GM19455 (cell line): ENCODE measurements around the gene HOXD10.

Source experiments
- ATAC-seq: cut with Tn5 transposase; IDR thresholded peaks from one replicate; pipeline ENCODE4 v1.9.1; 2021; ENCODE audit not compliant: unreplicated experiment

The HOXD10 gene

DNA sequence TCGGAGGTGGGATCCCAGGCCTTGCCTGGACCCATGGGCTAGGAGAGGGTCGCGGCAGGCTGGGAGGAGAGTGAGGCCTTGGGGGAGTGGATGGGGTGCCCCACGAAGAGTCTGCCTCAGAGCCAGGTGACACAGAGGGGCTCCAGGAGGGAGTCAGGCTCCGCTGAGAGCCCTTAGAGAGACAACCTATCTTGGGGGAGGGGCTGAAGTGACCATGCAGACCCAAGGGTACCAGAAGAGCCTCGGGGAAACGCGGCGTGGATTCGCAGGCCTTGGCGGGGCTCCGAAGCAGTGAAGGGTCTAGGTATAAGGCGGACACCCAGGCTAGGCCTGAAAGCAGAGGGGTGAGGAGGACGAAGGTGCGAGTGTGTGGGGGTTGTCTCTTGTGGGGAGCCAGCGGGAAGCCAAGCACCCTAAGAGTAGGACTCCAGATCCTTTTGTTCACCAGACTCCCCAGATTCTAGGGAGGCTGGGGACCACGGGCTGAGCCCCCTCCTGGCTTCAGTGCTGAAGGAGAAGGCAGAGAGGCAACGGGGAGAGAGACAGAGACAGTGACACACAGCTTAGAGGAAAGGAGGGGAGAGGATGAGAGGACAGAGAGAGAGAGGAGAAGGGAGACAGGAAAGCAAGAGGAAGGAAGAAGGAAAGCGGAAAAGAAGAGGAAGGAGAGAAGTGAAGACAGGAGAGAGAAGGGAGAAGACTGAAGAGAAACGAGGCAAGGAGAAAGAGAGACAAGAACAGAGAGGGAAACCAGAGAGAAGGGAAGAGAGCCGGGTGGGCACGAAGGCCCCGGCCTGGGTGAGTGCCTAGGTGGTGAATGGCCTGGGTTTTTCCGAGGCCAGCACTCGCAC is 10.6 kb upstream of the HOXD10 start:
- no peak for ATAC-seq

DNA sequence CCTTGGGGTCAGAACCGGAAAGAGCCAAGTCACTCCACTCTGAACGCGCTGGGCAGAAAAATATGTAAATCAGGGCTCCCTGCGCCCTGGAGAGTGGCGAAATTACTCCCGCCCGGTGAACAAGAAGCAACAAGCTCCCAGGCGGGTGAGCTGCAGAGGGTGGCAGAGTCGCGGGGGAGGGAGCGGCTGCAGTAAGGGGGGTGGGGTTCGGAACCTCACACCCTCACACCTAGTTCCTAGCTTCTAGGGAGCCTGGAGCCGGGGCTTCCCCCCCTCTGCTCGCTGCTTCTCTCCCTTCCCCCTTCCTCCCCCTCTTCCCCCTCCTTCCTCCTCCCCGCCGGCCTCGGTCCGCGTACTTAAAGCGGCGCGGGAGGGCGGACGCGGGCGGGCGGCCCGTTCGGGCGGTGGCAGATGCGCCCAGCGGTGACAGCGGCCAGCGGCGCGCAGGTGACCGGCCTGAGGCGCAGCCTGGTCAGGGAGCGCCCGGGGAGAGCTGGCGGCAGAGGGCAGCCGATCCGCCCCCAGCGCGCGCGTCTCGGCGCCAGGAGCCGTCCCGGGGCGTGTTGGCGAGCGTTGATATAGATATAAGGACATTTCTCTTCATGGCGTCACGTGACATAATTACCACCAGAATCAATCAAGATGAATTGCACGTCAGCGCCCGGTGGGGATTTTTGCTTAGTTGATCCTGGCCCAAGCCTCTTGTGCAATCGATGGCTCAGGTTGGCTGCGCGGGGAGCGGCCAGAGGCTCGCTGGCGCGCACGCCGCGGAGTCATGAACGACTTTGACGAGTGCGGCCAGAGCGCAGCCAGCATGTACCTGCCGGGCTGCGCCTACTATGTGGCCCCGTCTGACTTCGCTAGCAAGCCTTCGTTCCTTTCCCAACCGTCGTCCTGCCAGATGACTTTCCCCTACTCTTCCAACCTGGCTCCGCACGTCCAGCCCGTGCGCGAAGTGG is 9.7 kb upstream of the HOXD10 start, which contains the start of gene HOXD11:
Gene HOXD11 (plus strand): TSS at position 700 of the 959 bp plus-strand sequence. CDS start 76 bp downstream, at position 776.
- no peak for ATAC-seq

DNA sequence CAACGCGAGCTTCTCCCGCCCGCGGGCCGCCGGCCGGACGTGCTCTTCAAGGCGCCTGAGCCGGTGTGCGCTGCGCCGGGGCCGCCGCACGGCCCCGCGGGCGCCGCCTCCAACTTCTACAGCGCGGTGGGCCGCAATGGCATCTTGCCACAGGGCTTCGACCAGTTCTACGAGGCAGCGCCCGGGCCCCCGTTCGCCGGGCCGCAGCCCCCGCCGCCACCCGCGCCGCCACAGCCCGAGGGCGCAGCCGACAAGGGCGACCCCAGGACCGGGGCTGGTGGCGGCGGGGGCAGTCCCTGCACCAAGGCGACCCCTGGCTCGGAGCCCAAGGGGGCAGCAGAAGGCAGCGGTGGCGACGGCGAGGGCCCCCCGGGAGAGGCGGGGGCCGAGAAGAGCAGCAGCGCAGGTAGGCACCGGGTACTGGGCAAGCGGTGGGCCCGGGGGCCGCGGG is 8.8 kb upstream of the HOXD10 start:
- ATAC-seq: no peak

DNA sequence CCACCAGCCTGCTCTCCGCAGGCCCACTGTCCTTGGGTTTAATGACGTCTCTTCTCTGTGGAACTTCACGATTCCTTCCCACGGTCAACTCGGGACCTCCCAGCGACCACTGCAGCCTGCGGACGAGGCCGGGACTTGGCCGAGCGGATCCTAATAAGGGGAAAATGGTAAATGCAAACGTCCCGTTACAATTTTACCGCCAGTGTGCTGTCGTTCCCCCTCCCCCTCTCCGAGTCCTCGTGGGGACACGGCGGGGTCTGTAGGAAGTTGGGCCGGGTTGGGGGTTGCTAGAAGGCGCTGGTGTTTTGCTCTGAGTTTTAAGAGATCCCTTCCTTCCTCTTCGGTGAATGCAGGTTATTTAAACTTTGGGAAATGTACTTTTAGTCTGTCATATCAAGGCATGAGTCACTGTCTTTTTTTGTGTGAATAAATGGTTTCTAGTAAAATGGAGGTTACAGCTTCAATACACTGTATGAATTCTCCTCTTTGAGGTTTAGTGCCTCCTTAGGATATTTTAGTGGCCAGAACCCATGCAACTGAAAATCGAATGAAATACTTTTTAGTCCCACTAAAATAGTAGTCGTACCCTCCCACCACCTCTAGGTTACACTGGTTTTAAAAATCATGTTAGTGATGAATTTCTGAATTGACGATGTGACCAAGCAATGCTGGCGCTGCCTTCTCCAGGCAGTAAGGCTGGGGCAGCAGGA is 7.2 kb upstream of the HOXD10 start:
- ATAC-seq: no peak

DNA sequence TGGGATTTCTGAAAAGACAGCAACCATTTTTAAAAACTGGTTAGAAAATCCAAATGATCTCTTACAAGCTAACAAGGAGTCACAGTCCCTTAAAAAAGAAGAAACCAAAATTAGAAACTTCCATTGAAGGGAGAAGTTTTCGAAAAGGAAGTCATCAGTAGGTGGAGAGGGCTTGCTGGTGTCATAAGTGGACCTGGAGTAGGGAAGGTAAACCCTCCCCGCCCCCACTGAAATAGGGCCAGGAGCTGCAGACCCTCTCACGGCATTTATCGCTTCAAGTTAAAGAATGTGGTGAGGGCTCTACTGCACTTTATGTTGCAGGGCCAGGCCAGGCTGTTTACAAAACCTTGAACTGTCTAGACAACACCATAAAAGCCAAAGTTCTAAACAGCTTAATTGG is 6.6 kb upstream of the HOXD10 start:
- no peak for ATAC-seq

DNA sequence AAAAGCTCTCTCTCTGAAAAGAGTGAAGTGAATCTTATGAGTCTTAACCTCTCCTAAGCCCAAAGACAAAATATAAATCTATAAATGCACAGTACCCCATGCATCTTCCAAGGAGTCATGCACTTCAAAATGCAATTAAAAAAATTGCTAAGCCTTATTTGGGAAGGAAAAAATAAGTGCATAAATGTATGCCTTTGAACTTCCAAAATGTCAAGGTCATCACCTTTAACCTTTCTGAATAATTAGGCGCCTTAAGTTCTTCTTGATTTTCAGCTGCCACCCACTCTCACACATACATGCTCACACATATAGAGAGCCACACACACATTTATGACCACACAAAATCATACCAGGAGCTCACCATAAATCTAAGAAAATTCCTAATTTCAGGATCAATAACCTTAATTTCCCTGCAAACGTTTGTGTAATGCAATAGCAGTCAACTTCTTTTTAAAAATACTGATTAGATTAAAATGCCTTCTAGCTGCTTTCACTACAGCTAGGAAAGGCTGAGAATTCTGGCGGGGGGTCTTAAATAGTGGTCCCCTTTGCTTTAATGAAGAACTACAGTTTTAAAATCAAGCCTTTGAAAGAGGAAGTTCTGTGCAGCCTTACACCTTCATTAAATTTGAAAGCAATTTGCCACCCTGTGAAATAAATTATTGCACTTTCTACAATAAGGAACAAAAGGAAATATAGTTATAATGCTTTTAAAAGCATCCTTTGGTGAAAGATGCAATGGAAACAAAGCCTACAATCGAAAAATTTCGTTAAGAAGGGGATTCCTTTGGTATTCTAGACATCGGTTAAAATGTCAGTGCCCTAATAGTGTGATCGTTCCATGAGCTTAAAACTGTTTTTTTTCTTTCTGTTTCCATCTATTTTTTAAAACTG is 5.9 kb upstream of the HOXD10 start:
- ATAC-seq: no peak

DNA sequence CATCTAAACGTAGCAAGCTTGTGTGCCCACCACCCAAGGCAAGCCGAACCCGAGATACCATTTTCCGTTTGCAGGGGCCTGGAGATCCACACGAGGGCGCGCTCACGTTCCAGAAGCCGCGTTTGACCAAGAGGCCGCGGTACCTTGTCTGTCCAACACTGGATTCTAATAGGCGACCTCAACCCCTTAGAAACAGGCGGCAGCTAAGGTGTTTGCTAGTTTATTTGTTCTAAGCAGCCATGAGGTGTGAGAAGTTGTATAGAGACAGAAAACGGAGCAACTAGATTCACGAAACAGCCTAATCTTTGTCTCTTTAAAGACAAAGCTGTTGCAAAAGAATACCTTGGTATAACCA is 5.3 kb upstream of the HOXD10 start:
- ATAC-seq: no peak

DNA sequence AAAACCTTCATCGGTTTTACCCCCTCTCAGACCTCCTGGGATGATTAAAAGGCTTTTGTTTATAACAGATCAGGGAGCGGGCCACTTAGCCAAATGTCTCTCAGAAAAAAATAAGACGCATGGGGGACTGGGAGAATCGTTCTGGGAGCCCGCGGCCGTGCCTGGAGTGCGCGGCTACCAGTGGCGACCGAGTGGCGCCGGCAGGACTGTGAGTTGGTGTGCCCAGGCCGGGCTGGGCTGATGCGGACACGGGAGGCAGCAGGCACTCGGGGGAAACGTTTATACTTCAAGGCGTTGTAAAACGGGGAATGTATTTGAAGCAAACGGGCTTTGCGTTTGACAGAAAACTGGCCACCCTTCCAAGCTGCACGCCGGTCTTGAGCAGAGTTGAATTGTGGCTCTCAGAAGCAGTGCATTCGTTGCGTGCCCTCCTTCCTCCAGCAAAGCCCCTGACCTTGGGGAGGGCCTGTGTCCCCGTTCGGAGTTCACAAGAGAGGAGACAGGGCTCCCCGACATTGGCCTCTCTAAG is 4.7 kb upstream of the HOXD10 start:
- ATAC-seq: no peak

DNA sequence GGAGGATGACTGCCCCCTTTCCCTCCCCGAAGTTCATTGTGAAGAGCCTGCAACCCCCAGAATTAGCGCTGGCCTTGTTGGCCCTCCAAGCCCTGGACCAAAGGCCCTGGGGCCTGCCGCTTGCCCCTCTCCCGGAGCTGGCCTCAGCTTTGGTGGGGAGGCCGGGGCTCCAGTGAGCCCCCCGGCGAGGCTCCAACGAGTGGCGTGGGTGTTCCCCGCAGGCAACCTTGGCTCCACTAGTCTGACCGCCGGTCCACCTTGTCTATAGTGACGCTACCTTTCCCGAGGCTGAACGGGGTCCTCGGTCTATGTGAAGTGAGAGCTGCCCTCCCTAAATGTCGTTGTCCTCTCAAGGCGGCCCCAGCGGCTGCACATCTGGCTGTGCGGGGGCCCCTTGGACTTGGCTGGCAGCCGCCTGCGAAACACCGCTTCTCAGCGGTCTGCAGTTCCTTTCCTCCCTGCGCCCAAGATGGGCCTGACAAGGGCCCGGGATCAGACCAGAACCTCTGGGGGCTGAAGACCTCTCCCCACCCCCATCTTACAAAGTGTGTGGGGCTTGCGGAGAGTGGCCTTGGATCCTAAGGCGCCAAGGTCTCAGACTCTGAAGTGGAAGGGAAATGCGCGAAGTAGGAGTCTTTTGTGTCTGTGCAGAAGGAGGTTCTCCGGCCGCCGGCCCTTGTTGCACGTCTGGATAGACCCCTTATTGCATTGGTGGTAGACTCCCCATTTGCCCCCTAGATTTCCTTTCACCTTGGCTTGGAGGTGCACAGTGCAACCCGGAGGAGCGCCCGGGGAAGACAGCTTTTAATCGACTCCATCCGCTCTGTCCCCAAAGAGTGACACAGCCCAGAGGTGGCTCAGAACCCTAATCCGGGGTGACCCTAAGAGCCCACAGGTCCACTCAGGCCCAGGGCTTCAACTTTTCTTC is 3.9 kb upstream of the HOXD10 start:
- ATAC-seq: no peak

DNA sequence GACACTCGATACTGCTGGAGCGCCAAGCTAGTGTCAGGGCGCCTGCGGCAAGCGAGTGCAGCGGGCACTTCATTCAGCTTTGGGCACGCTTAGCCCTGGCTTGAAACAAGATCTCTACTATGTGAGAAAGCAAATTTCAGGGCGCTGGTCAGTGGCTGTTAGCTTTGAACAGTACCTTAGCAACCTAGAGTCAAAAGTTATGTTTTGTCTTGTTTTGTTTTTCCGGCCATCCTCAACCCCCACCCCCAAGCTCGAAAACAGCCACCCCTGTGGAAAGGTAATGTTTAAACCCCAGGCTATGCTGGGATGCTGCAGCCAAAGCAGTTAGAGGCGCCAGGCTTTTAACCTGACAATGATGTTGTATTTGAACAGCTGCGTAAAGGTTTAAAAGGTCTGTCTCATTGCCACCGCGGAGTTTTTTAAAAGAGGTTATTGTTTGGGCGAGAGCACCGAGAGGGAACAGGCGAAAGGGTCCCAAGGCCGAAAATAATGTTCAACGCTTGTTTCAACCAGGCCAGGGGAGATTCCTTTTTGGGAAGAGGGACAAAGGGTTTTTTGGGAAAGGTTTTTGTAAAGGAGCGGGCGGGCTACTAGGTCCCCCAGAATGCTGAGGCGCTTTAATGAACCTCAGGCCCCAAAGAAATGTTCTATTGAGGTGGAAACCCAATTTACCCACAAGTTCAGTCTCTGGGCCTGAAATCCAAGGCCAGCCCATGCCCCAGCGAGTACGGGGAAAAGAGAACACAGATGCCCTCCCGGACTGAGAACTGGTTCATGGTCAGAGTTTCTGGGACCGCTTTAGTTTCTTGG is 2.3 kb upstream of the HOXD10 start:
- no peak for ATAC-seq

DNA sequence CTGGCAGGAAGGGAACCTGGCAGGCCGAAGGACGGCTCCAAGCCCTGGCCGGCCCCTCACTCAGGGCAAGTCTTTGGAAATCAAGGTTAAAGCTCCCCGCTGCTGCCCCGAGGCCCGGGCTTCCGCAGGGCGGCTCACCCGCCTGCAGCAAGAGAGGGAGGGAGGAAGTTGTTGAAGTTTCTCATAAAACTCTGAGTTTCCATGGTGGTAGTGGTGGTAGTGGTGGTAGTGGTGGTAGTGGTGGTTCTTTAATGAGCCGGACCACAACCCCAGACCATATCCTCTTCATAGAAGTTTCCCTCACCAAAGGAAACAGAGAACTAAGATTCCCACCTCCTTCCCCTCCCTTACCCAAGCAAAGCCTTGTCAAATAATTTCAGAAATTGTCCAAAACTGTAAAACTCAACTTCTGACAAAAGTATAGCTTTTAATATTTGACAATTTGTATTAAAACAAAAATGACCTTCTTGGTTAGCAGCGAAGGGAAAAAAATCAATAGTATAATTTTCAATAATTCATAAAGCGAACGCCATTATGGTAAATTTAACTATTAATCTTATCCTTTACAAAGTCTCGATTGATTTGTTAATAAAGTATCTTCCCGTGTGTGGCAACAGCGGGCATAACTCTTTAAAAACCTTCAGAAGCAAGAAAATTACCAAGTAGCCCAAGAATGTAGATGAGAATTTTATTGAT is 1.5 kb upstream of the HOXD10 start:
- no peak for ATAC-seq

DNA sequence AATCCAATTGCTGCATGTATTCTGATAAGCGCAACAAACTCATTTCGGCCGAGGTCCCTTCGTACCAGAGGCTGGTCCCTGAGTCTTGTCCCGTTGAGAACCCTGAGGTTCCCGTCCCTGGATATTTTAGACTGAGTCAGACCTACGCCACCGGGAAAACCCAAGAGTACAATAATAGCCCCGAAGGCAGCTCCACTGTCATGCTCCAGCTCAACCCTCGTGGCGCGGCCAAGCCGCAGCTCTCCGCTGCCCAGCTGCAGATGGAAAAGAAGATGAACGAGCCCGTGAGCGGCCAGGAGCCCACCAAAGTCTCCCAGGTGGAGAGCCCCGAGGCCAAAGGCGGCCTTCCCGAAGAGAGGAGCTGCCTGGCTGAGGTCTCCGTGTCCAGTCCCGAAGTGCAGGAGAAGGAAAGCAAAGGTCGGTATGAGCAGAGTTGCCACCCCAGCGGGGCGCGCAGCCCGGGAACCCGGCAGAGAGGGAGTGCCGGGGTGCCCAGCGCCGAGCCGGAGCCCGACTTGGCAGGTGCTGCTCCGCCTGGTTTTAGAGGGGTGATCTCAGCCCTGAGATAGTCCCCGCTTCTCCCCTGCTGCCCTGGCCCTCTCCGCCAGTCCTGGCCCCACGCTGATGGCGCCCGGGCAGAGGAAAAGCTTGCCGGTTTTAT is 714 bp downstream of the HOXD10 start:
- no peak for ATAC-seq

DNA sequence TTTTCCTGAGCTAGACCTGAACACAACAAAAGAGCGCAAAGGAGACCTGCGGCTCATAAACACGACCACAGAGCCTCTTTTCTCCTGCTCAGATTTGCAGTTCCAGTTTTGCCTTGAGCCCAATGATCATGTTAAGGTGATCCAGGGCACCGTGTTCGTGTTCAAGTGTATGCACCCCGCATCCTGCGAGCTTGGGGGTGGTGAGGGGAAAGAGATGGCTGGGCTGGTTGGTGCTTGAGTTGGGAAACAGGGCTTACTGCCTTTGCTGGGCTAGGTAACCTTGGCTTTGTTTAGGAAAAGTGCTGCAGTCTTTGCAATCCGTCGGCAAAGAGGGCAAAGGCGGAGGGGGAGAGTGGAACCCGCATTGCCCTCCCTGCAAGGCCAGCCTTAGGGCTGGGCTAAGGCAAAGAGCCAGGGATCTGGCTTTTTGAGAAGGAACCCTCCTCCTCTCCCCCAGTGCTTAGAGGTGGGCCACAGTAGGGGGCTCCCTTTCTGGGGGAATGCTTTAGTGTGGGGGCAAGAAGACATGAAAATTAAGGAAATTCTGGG is 1.3 kb downstream of the HOXD10 start:
- ATAC-seq: no peak

DNA sequence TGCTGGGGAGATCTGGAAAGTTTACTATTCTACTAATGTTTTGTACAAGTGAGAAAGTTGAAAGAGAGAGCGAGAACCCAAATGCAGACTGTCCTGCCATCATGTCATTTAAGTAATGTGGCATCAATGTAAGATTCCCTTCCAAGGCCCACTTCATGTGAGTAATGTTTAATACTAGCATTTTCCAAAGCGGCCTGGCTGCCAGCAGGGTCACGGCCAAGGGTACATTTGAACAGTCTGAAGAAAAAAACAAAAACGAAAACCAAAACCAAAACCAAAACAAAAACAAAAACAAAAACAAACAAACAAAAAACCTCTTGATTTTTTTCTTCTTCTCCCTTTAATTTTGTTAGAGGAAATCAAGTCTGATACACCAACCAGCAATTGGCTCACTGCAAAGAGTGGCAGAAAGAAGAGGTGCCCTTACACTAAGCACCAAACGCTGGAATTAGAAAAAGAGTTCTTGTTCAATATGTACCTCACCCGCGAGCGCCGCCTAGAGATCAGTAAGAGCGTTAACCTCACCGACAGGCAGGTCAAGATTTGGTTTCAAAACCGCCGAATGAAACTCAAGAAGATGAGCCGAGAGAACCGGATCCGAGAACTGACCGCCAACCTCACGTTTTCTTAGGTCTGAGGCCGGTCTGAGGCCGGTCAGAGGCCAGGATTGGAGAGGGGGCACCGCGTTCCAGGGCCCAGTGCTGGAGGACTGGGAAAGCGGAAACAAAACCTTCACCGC is 2.2 kb downstream of the HOXD10 start:
- no peak for ATAC-seq

DNA sequence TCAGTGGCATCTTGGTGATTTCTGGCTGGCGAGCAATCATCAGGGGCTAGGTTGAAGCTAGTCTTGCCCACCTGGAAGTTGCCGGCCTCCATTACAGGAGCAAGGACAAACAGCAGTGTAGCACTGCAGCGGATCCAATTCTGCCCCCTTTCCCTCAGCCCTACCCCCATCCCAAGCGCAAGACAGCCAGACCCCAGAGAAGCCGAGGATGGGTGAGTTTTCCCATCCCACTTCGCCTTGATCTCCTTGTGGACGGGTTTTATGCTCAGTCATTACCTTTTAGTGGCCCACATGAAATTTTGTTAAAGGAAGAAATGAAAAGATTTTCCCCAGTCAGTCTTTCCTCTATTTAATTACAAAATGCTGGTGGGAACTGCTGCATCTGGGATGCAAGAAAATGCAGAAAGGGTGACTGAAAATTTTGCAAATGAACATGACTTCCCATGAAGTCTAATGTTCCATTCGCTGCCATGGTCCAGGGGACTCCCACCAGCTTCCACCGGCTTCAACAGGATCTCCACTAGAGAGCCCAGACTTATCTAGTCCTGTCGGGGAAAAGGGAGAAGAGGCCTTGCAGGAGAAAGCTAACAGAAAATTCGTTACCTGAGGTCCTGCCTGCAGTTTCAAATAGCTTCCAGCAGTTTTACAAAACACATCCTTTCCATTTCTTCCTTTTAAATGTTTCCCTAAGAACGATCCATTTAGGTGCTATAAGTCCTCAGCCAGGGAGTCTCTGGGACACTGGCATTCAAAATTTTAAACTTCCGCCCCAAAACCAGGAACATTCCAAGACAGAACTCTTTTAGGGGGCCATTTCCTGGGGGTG is 4.0 kb downstream of the HOXD10 start:
- no peak for ATAC-seq
